Activated CD4-positive, alpha-beta memory T cell treated with anti-CD3 and anti-CD28 coated beads, Interleukin-2, amount 10 ng/mL, durations not matched to agents 7 days and 5 days (primary cell): ENCODE measurements around the gene U2AF1. TPM values are rescaled to one million over a fixed set of nuclear protein-coding genes. Genes with fewer than 3 reads are reported as not detected.

ENCODE experiments used
- total RNA-seq, 2 experiments: library from RNA; stranded (reverse); gene quantifications; one replicate each; pipeline ENCODE4 v1.2.3, GENCODE V29; 2021

U2AF1 gene
- total RNA-seq, 2 experiments from 2014 or later = 47.4 to 50.0 TPM

Other genes starting within 250 kb of the U2AF1 start
- gene WDR4, start 228.0 kb downstream of the U2AF1 start, total RNA-seq = 10 to 100 TPM; 18.2 to 18.5 TPM
- gene NDUFV3, start 214.3 kb downstream of the U2AF1 start, total RNA-seq = 10 to 100 TPM; 17.0 TPM
- gene ERVH48-1, start 181.9 kb downstream of the U2AF1 start, total RNA-seq = not detected
- gene PKNOX1, start 133.0 kb downstream of the U2AF1 start, total RNA-seq = 10 to 100 TPM; 27.2 to 33.7 TPM
- gene CBS, start 31.7 kb downstream of the U2AF1 start, total RNA-seq = 10 to 100 TPM; 60.4 to 64.2 TPM
- gene CRYAA, start 61.4 kb upstream of the U2AF1 start, total RNA-seq = not detected